Lower lobe of right lung (tissue), 2 donors: ENCODE data around the gene HHIPL1. TPM values are rescaled to one million over a fixed set of nuclear protein-coding genes. Genes with fewer than 3 reads are reported as not detected.

Experiments used
- ATAC-seq, 2 donors: fragments of 200-7000 bp; cut with Tn5 transposase; one replicate each; pipeline ENCODE4 v1.9.1; 2020 to 2022; ENCODE audit warnings: mild to moderate bottlenecking in 2 of 2, moderate library complexity in 2 of 2
- DNase-seq: peaks from one replicate; pipeline ENCODE4 v3.0.0-alpha.2; 2020
- H3K27ac ChIP-seq: fragments of 200-600 bp; one replicate; pipeline ENCODE4 v1.8.0; 2022
- H3K27me3 ChIP-seq: fragments of 200-600 bp; one replicate; pipeline ENCODE4 v1.8.0; 2022; ENCODE audit warnings: low read depth
- H3K36me3 ChIP-seq: fragments of 200-600 bp; one replicate; pipeline ENCODE4 v1.8.0; 2022; ENCODE audit warnings: mild to moderate bottlenecking
- H3K4me1 ChIP-seq: fragments of 200-600 bp; one replicate; pipeline ENCODE4 v1.8.0; 2022
- H3K4me3 ChIP-seq: fragments of 200-600 bp; one replicate; pipeline ENCODE4 v1.8.0; 2022; ENCODE audit warnings: mild to moderate bottlenecking
- H3K9me3 ChIP-seq: fragments of 200-600 bp; one replicate; pipeline ENCODE4 v1.8.0; 2022
- CTCF ChIP-seq: fragments of 200-600 bp; IDR thresholded peaks from one replicate; pipeline ENCODE4 v1.8.0; 2022; ENCODE audit warnings: antibody characterized with exemption, mild to moderate bottlenecking
- intact Hi-C: fragments of 100-400 bp; cut with DNase I; formaldehyde crosslinking; loops from one replicate; pipeline ENCODE4 v1.11.0; 2022
- total RNA-seq: library from RNA; stranded (reverse); fragmentation: NEBNext Ultra II Directional; extraction: Animal tissue kit (Norgen Biotek cat#: 25700); gene quantifications from one replicate; pipeline ENCODE4 v1.2.1, GENCODE V29; 2021
- donor health status: DM: no; HTN: yes; CAD: no; lungs with severe emphysema.

HHIPL1 gene
- total RNA-seq, 1 donor from 2014 or later: 1.6 TPM

GRCh38 chr14:99649219-99649618, 4.3 kb downstream of the HHIPL1 start:
- H3K27ac ChIP-seq: no peak overlapping the region
- ATAC-seq: no peak
- DNase-seq: no peak
- peaks cover 11% of the 10 kb centered on the region for H3K4me1 ChIP-seq
- H3K9me3 ChIP-seq: no peaks in the 10 kb centered on the region
- H3K4me3 ChIP-seq: no peak overlapping the region
- H3K36me3 ChIP-seq: no peaks in the 10 kb centered on the region
- H3K27me3 ChIP-seq: peaks cover 18% of the 10 kb centered on the region
- no peak for TF ChIP-seq CTCF
- intact Hi-C loops: no loop called here

- ATAC-seq (no peak), DNase-seq (no peak)
- Histone ChIP-seq H3K4me1 (peaks cover 9% of the 10 kb centered on the region), H3K27ac (no peak overlapping the region), H3K27me3 (peaks cover 16% of the 10 kb centered on the region), H3K9me3 (no peaks in the 10 kb centered on the region), H3K4me3 (no peak overlapping the region), H3K36me3 (no peaks in the 10 kb centered on the region)
- intact Hi-C loops: no loop called here
- TF ChIP-seq CTCF: no peak
These were observed 4.7 kb downstream of the HHIPL1 start for GRCh38 chr14:99649643-99650042.

- TF ChIP-seq CTCF: no peak
- intact Hi-C loops: no loop called here
- Histone ChIP-seq H3K4me1 (peaks cover 6% of the 10 kb centered on the region), H3K4me3 (no peak overlapping the region), H3K27ac (no peak overlapping the region), H3K9me3 (no peaks in the 10 kb centered on the region), H3K36me3 (no peaks in the 10 kb centered on the region), H3K27me3 (peaks cover 10% of the 10 kb centered on the region)
- DNase-seq (no peak), ATAC-seq (no peak)
These were observed 5.3 kb downstream of the HHIPL1 start for GRCh38 chr14:99650189-99650588.

- DNase-seq (no peak), ATAC-seq (no peak)
- H3K27ac ChIP-seq: no peak overlapping the region
- peaks cover 5% of the 10 kb centered on the region for H3K27me3 ChIP-seq
- H3K36me3 ChIP-seq: no peaks in the 10 kb centered on the region
- no peaks in the 10 kb centered on the region for H3K9me3 ChIP-seq
- no peak overlapping the region for H3K4me3 ChIP-seq
- intact Hi-C loops: no loop called here
- H3K4me1 ChIP-seq: no peaks in the 10 kb centered on the region
- TF ChIP-seq CTCF: no peak
These were observed 7.2 kb downstream of the HHIPL1 start for GRCh38 chr14:99651953-99652746.

GRCh38 chr14:99654235-99654985, 9.5 kb downstream of the HHIPL1 start:
- Histone ChIP-seq H3K4me1 (peaks cover 4% of the 10 kb centered on the region), H3K36me3 (no peaks in the 10 kb centered on the region), H3K9me3 (no peaks in the 10 kb centered on the region), H3K27ac (no peak overlapping the region), H3K4me3 (no peak overlapping the region), H3K27me3 (peaks cover 18% of the 10 kb centered on the region)
- DNase-seq (peak; percentile 65), ATAC-seq (peak; percentile 77 to 87)
- no peak for TF ChIP-seq CTCF
- intact Hi-C loops: no loop called here
